GM08714 (cell line): Measurements from ENCODE around the gene ZNF648.

Experiments
- H3K4me3 ChIP-seq: fragments of 200-500 bp; sonication (Bioruptor generic); 2 replicates; pipeline ENCODE4 v1.5.1; 2014; ENCODE audit warnings: mild to moderate bottlenecking, low read length, inconsistent platforms
- ZNF274 ChIP-seq: IDR thresholded peaks from 2 replicates; pipeline ENCODE4 v1.6.1; 2012; ENCODE audit warnings: mild to moderate bottlenecking, low read depth, low read length

ZNF648 gene

DNA sequence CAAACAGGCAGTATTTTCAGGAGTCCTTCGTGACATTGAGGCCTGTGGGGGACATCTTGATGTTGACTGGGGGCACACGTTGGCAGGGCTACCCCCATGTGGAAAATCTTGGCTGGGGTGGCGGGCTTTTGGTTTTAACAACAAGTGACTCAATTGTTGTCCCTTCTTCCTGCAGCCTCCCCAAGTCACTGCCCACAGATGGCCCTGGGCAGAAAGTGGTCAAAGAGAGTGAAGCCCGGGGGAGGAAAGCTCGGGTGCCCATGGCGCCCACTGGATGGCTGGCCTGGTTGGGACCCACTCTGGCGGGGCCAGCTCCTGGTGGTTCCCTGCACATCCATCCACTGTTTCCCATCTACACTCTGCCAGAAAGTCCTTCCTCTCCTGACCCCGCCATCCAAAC, 24.6 kb upstream of the ZNF648 start:
- H3K4me3 ChIP-seq = no peak overlapping the region
- TF ChIP-seq ZNF274 = no peak

DNA sequence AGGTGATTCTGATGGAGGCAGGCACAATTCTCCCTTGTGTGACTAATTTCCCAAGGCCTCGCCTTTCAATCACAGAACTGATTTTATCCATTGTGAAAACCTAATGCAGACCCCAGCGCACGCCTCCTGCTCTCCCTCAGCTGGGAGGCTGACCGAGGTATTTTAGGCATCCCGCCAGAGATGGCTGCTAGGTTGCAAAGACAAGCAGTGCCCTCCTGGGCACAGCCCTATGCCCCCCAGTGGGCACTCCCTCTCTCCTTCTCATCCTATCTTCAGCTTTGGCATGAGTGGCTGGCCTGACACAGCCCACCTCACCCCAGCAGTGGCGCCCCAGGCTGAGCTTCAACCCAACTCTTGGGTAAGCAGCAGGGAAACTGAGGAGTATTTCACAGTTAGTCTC, 24.2 kb upstream of the ZNF648 start:
- H3K4me3 ChIP-seq = no peak overlapping the region
- no peak for TF ChIP-seq ZNF274

DNA sequence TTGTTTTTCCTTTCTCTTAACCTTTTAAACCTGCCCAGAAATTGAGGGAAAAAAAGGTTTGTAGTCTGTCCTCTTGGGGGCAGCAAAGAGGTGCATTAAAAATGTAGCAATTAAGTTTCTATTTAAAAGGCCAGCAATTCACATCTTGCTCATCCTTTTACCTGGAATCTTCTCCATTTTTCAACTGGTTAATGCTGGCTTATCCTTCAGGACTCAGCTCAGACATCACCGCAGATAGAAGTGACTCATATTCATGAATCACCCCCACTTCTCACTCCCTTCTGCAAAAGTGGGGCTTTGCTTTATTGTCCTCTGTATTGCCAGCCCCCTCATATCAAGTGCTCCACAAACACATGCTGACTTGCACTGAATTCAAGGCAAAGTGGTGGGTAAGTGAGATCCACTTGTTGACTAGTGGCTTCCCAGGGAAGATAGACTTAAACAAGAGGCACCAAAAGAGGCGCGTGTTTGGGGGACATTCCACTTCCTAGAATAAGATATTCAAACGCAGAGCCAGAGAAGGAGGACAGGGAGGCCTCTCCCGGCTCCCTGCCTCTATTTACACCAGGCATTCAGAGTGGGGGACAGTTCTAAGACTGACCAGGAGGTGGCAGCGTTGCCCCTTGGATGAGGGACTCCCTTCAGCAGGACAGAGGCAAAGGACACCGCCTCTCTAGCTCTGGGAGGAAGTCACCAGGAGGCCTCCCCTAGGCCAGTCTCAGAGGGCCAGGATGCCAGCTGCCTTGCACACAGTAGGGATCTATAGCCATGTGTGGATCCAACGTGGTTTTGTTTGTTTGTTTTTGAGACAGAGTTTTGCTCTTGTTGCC, 23.2 kb upstream of the ZNF648 start:
- TF ChIP-seq ZNF274 = no peak
- H3K4me3 ChIP-seq = no peak overlapping the region

DNA sequence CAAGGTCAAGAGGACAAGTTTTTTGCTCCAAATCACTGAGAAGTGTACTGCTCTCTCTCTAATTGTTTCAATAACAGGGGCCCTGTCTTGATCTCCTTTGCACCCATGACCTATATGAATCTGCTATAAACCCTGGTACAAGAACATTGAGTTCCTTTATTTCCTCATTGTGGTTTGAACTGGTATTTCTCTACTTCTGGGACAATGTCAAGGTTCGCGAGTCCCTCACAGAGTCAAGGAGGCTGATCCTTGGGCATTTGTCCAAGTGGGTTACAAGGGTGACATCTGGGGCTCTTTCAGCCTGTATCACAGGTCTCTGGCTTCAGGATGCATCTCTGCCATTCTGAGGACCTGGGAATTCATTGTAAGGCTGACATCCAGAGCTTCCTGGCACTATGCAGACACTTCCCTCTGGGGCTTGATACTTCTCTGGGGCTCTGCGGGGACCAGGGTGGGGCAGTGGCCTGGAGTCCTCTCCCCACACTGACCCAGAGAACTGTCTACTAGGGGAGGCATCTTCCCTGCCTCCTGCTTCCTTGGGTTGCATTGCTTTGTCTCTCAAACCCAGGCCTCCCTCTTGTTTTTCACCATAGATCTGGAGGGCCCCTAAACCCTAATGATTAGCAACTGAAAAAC, 22.5 kb upstream of the ZNF648 start:
- no peak overlapping the region for H3K4me3 ChIP-seq
- TF ChIP-seq ZNF274 = no peak

DNA sequence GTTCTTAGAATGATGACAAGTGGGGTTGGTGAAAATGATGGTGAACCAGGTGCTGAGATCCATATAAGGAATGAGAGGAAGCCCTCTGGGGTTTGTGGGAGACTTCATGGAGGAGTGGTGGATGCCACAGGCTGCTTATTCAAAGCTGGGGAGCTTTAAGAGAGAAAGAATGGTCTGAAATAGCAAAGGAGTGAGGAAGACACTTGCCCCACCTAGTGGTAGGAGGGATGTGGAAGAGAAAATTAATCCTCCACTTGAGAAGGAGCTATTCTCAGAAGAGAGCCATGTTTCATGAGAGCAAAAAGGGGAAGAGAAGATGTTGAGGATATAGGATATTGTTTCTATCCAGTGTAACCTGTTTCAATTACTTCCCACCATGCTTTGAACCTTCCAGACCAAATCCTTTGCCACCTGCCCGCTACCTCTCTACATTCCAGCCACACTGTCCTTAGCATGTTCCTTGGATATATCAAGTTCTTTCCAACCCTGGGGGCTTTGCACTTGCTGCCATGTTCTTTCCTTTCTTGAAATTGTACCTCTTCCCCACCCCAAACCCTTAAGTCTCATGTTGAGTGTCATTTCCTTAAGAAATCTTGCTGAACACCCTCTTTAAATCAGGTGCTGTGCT, 19.6 kb upstream of the ZNF648 start:
- no peak overlapping the region for H3K4me3 ChIP-seq

DNA sequence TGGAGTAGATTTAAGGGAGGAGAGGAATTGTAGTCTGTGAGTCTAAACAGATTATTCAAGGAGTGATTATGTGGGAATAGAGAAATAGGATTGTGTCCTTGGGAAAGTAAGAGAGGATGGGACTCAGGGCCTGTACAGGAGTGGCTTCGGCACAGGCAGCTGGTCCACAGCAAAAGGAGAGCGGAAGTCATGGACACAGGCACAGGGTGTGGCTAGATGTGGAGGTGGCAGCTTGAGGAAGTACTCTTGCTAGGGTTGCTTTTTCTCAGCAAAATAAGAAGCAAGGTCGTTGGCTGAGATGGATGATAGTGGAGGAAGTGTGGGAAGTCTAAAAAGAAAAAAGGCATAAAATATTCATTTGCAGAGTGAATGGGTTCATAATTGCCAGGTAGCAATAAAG, 18.5 kb upstream of the ZNF648 start:
- no peak overlapping the region for H3K4me3 ChIP-seq
- TF ChIP-seq ZNF274 = no peak

More for the DNA sequence above, 19.6 kb upstream of the ZNF648 start:
- no peak for TF ChIP-seq ZNF274

DNA sequence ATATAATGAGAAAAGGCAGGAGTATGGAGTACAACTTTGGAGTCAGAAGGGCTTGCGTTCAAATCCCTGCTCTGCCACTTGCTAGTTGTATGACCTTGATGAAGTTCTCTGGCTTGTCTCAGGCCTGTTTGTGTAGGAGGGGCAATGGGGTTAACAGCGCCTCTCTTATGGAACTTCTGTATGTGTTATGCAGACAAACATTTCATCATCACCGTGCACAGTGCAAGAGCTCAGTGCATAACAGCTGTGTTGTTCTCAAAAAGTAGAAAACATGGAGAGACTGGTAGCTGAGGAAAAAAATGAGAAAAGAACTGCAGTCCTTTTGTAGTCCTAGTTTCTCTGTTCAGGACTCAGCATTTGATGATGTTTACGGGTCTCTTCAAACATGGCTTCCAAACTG, 10.4 kb upstream of the ZNF648 start:
- no peak overlapping the region for H3K4me3 ChIP-seq
- TF ChIP-seq ZNF274 = no peak

DNA sequence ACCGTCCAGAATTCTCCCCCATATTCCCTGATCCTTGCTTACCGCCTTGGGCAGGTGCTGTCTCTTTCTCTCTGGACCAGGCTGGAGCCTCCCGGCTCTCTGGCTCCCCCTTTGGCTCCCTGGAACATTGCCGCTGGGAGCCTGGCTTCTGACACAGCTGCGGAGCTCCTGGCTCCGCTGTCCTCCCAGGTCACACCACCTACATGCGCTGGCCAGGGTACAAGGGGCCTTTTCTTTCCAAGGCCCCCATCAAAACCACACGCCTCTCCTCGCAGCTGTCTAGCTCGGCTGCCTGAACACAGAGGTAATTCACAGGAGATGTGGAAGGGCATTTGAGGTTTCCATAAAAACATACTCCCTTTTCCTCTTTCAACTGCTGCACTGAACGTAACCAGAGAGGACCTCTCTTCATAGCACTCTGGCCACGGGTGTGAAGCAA, 7.5 kb upstream of the ZNF648 start:
- no peak overlapping the region for H3K4me3 ChIP-seq
- no peak for TF ChIP-seq ZNF274

DNA sequence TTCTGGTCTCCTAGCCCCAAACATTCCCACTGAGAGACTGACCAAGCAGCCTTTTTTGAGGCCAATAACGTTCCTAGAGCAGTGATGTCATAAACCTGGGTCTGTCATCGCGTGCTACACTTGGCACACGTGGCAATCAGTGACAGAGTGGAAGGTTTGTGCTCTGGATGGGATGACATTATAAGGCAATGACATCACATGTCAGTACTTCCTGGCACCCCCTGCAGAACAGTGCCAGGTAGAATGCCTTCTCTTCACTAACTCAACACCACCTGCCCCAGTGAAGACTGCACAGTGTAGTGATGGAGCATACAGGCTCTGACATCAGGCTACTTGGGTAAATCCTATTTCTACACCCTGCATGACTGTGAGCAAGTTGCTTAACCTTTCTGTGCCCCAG, 5.4 kb upstream of the ZNF648 start:
- no peak for TF ChIP-seq ZNF274

DNA sequence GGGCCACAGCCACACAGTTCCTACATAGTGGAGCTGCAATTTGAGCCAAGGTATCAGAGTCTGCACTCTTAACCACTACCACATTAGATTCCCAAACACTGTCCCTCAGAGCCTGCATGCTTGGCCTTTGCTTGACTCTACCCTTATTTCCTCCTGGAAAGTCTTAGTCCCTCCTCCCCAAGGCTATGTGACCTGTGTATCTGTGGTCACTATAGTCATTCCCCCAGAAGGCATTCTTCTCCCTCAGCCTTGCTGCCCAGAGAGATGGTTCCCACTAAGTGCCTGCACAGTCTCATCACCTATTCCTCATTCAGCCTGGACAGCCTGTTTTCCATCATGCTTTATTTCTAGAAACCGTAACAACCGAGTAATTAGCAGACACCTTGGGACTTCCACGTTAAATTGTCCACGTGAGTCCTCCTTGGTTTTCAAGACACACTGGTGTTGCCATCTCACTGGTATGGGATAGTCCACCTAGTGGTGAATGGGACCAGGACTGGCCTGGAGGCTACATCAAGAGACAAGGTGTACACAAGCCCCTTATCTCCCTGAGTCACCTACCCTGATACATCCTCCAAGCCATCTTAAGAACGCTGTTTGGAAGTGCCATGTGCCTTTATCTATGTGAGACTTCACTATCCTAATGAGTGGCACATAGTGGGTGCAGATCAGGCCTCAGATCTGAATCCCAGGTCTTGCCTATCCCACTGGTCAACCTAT, 3.8 kb upstream of the ZNF648 start:
- H3K4me3 ChIP-seq = no peak overlapping the region
- TF ChIP-seq ZNF274 = no peak

More for the DNA sequence above, 5.4 kb upstream of the ZNF648 start:
- H3K4me3 ChIP-seq = no peak overlapping the region

DNA sequence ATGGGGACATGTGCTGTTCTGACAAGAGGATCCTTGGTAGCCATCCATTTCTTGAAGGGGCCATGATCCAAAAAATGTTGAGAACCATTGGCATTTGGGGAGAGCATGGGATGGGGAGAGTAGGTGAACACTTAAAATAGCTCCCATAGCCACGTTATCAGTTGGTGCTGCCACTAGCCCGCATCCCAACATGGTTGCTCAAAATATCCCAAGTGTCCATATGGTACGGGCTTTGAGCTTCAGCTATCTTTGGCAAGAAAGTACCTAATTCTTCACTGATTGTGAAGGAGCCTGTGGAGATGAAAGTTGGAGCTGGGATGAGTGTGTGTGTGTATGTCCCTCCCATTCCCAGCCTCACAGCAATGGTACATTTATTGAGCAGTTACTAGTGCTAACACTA, 3.1 kb upstream of the ZNF648 start:
- no peak overlapping the region for H3K4me3 ChIP-seq
- TF ChIP-seq ZNF274 = no peak

DNA sequence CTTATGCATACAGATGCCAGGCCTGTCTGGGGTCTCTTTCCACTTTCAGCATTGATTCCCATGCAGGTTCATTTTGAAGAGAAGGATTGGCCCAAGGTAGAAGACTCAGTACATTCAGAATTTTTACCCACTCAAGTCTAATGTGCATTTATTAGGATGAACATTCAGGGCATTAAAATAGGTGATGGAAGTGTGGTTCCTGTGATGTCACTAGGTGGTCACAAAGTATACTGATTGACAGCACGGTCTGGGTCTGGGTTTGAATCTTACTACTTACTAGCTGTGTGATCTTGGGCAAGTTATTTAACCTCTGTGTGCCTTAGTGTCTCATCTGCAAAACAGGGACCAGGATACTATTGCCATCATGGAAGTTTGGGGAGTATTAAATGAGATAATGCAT, 711 bp upstream of the ZNF648 start:
- H3K4me3 ChIP-seq = no peak overlapping the region
- no peak for TF ChIP-seq ZNF274

DNA sequence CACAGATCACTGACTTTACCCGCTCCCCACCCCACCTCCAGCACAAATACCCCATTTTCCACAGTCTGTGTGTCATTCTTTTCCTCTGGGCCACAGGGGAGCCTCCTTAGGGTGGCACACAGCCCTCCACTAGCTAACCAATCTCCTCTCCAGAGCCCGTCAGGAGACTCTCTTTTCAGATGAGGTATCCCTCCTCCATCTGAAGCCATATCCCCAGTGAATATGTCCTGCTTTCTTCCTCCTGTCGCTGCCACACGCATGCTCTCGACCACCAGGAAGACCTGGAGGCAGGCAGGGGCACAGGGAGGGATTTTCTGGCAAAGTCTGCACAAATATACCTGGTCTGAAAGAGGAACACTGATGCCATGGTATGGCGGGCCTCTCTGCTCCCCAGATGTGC, 635 bp downstream of the ZNF648 start:
- TF ChIP-seq ZNF274 = no peak

DNA sequence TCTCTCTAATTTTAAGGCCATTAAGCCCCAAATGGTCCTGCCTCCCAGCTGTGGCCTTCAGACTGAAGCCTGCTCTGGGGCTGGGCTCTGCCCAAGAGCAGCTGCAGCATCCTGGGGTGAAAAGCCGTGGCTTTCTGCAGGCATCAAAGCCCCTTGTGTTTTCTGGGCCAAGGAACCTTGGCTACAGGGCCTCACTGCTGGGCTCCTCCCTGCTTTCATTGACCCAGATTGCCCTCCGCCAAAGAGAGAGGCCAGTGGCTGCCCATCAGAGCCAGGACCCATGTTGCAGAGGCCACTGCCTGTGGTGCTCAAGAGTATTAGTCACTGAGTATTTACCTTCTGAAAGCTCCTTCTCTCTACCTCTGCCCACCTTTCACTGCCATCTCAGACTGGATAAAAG, 1.6 kb downstream of the ZNF648 start:
- H3K4me3 ChIP-seq = no peak overlapping the region
- no peak for TF ChIP-seq ZNF274

More for the DNA sequence above, 635 bp downstream of the ZNF648 start:
- H3K4me3 ChIP-seq = no peak overlapping the region

DNA sequence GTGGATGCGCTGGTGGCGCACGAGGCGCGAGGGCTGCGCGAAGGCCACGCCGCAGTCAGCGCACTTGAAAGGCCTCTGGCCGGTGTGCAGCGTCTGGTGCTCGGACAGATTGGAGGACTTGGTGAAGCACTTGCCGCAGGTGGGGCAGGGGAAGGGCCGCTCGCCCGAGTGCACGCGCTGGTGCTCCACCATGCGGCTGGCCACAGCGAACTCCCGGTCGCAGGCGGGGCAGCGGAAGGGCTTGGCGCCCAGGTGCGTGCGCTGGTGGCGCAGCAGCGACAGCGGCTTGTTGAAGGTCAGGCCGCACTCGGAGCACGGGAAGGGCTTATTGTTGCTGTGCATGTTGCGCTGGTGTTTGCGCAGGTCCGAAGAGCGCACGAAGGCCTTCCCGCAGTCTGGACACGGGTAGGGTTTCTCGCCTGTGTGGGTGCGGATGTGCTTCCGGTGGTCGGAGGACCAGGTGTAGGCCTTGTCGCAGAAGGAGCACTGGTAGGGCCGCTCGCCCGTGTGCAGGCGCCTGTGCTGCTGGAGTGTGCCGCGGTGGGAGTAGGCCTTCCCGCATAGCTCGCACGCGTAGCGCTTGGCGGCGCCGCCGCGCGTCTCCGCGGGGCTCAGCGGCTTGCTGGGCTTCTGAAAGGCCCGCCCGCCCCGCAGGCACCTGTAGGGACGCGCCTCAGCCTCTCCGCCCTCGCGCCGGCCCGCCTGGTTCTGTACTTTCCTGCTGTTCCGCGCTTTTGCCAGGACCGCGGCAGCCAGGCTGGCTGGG, 4.7 kb downstream of the ZNF648 start:
- no peak for TF ChIP-seq ZNF274
- H3K4me3 ChIP-seq = no peak overlapping the region
